Neural cell (in vitro differentiated cells): ENCODE measurements around the gene APOA1. TPM values are rescaled to one million over a fixed set of nuclear protein-coding genes. Genes with fewer than 3 reads are reported as not detected.

Source experiments
- H2AFZ ChIP-seq: fragments of 200-600, 300-800 bp; sonication (generic), shearing (Covaris generic); 2 replicates; pipeline ENCODE4 v1.6.0; 2014; ENCODE audit warnings: low read depth, mild to moderate bottlenecking, antibody characterized with exemption, low read length, moderate library complexity
- H3F3A ChIP-seq: fragments of 200-600 bp; shearing (Covaris generic); 2 replicates; pipeline ENCODE4 v1.6.1; 2016; ENCODE audit warnings: mild to moderate bottlenecking, moderate library complexity, mixed read lengths, antibody characterized with exemption, low read length; ENCODE audit not compliant: insufficient read depth, poor library complexity, severe bottlenecking
- H3K27ac ChIP-seq: fragments of 200-600, 300-800 bp; sonication (generic), shearing (Covaris generic); 2 replicates; pipeline ENCODE4 v1.5.1; 2014; ENCODE audit warnings: mild to moderate bottlenecking, low read length, moderate library complexity
- H3K27me3 ChIP-seq: fragments of 300-800, 200-600 bp; sonication (generic), shearing (Covaris generic); 2 replicates; pipeline ENCODE4 v1.6.0; 2014; ENCODE audit warnings: mild to moderate bottlenecking, low read depth, low read length, moderate library complexity; ENCODE audit not compliant: insufficient read depth
- H3K36me3 ChIP-seq: fragments of 300-800, 200-600 bp; sonication (generic), shearing (Covaris generic); 2 replicates; pipeline ENCODE4 v1.5.1; 2014; ENCODE audit warnings: mild to moderate bottlenecking, antibody characterized with exemption, low read length, moderate library complexity; ENCODE audit not compliant: insufficient read depth
- H3K4me2 ChIP-seq: fragments of 300-800, 200-600 bp; sonication (generic), shearing (Covaris generic); 2 replicates; pipeline ENCODE4 v1.6.0; 2014; ENCODE audit warnings: mild to moderate bottlenecking, low read length
- H3K4me3 ChIP-seq: fragments of 300-800, 200-600 bp; sonication (generic), shearing (Covaris generic); 2 replicates; pipeline ENCODE4 v1.5.1; 2014; ENCODE audit warnings: mild to moderate bottlenecking, low read length, moderate library complexity
- H3K79me2 ChIP-seq: fragments of 200-600 bp; shearing (Covaris generic); replicated peaks from 2 replicates; pipeline ENCODE4 v1.6.0; 2014; ENCODE audit warnings: mild to moderate bottlenecking, low read length, moderate library complexity; ENCODE audit not compliant: insufficient read depth
- H3K9ac ChIP-seq: fragments of 300-800, 200-600 bp; sonication (generic), shearing (Covaris generic); 2 replicates; pipeline ENCODE4 v1.6.1; 2016; ENCODE audit warnings: mild to moderate bottlenecking, low read length, mixed read lengths
- H3K9me2 ChIP-seq: fragments of 200-600 bp; shearing (Covaris generic); 2 replicates; pipeline ENCODE4 v1.6.1; 2016; ENCODE audit warnings: mild to moderate bottlenecking, low read length, mixed read lengths; ENCODE audit not compliant: insufficient read depth
- H3K9me3 ChIP-seq: fragments of 200-600, 300-800 bp; sonication (generic), shearing (Covaris generic); 2 replicates; pipeline ENCODE4 v1.6.1; 2016; ENCODE audit warnings: mild to moderate bottlenecking, mixed run types, low read length, moderate library complexity, mixed read lengths
- H4K20me1 ChIP-seq: fragments of 200-600 bp; shearing (Covaris generic); 2 replicates; pipeline ENCODE4 v1.6.1; 2016; ENCODE audit warnings: mild to moderate bottlenecking, mixed run types; ENCODE audit not compliant: insufficient read depth
- EP300 ChIP-seq: fragments of 450-650 bp; conservative IDR thresholded peaks from 2 replicates; pipeline ENCODE4 v1.6.1; 2014; ENCODE audit warnings: antibody characterized with exemption, mild to moderate bottlenecking, moderate library complexity; ENCODE audit not compliant: poor library complexity, severe bottlenecking
- EZH2 ChIP-seq: fragments of 200-600, 300-800 bp; shearing (Covaris generic), sonication (generic); IDR thresholded peaks from 2 replicates; pipeline ENCODE4 v1.6.1; 2014; ENCODE audit warnings: antibody characterized with exemption, low read length, borderline replicate concordance, mild to moderate bottlenecking; ENCODE audit not compliant: insufficient read depth, poor library complexity, severe bottlenecking
- MXI1 ChIP-seq: fragments of 450-650 bp; conservative IDR thresholded peaks from 2 replicates; pipeline ENCODE4 v1.6.1; 2014; ENCODE audit warnings: antibody characterized with exemption, mild to moderate bottlenecking; ENCODE audit not compliant: poor library complexity, severe bottlenecking
- POLR2AphosphoS5 ChIP-seq: IDR thresholded peaks from 2 replicates; pipeline ENCODE4 v1.6.1; 2012
- RAD21 ChIP-seq: fragments of 450-650 bp; conservative IDR thresholded peaks from 2 replicates; pipeline ENCODE4 v1.6.1; 2014; ENCODE audit warnings: antibody characterized with exemption, mild to moderate bottlenecking, moderate library complexity
- SMC3 ChIP-seq: fragments of 450-650 bp; conservative IDR thresholded peaks from 2 replicates; pipeline ENCODE4 v1.6.1; 2014; ENCODE audit warnings: antibody characterized with exemption, mild to moderate bottlenecking, moderate library complexity; ENCODE audit not compliant: poor library complexity
- TAF1 ChIP-seq: IDR thresholded peaks from 2 replicates; pipeline ENCODE4 v1.6.1; 2012; ENCODE audit warnings: low read depth
- polyA plus RNA-seq: library from polyadenylated mRNA; depleted of rRNA; stranded (reverse); fragments of >200 nt; gene quantifications from 2 replicates; pipeline ENCODE4 v1.2.3, GENCODE V29; 2014
- TF ChIP-seq, protein P1 (sequence below): fragments of 450-650 bp; IDR thresholded peaks from 2 replicates; pipeline ENCODE4 v1.5.1; 2014; ENCODE audit warnings: antibody characterized with exemption, mild to moderate bottlenecking, moderate library complexity; ENCODE audit not compliant: poor library complexity, severe bottlenecking
- TF ChIP-seq, protein P2 (sequence below): IDR thresholded peaks from 2 replicates; pipeline ENCODE4 v1.6.1; 2012; ENCODE audit warnings: borderline replicate concordance

Gene APOA1
- polyA plus RNA-seq, 1 donor from 2014 or later, result not detected

DNA sequence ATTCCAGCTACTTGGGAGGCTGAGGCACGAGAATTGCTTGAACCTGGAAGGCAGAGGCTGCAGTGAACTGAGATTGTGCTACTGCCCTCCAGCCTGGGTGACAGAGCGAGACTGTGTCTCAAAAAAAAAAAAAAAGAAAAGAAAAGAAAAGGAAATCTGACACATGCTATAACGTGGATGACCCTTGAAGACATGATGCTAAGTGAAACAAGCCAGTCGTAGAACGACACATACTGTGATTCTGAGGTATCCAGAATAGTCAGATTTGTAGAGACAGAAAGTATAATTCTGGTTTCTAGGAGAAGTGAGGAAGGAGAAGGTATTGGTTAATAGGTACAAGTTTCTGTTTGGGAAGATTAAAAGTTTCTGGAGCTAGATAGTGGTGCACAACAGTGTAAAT lies 39.1 kb downstream of the APOA1 start:
- TF ChIP-seq TAF1 (no peak), RAD21 (no peak), POLR2AphosphoS5 (no peak), MXI1 (no peak), EZH2 (no peak), EP300 (no peak), SMC3 (no peak)
- TF ChIP-seq, protein P1, sequence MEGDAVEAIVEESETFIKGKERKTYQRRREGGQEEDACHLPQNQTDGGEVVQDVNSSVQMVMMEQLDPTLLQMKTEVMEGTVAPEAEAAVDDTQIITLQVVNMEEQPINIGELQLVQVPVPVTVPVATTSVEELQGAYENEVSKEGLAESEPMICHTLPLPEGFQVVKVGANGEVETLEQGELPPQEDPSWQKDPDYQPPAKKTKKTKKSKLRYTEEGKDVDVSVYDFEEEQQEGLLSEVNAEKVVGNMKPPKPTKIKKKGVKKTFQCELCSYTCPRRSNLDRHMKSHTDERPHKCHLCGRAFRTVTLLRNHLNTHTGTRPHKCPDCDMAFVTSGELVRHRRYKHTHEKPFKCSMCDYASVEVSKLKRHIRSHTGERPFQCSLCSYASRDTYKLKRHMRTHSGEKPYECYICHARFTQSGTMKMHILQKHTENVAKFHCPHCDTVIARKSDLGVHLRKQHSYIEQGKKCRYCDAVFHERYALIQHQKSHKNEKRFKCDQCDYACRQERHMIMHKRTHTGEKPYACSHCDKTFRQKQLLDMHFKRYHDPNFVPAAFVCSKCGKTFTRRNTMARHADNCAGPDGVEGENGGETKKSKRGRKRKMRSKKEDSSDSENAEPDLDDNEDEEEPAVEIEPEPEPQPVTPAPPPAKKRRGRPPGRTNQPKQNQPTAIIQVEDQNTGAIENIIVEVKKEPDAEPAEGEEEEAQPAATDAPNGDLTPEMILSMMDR, result no peak
- TF ChIP-seq, protein P2, sequence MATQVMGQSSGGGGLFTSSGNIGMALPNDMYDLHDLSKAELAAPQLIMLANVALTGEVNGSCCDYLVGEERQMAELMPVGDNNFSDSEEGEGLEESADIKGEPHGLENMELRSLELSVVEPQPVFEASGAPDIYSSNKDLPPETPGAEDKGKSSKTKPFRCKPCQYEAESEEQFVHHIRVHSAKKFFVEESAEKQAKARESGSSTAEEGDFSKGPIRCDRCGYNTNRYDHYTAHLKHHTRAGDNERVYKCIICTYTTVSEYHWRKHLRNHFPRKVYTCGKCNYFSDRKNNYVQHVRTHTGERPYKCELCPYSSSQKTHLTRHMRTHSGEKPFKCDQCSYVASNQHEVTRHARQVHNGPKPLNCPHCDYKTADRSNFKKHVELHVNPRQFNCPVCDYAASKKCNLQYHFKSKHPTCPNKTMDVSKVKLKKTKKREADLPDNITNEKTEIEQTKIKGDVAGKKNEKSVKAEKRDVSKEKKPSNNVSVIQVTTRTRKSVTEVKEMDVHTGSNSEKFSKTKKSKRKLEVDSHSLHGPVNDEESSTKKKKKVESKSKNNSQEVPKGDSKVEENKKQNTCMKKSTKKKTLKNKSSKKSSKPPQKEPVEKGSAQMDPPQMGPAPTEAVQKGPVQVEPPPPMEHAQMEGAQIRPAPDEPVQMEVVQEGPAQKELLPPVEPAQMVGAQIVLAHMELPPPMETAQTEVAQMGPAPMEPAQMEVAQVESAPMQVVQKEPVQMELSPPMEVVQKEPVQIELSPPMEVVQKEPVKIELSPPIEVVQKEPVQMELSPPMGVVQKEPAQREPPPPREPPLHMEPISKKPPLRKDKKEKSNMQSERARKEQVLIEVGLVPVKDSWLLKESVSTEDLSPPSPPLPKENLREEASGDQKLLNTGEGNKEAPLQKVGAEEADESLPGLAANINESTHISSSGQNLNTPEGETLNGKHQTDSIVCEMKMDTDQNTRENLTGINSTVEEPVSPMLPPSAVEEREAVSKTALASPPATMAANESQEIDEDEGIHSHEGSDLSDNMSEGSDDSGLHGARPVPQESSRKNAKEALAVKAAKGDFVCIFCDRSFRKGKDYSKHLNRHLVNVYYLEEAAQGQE, result no peak
- no peaks in the 10 kb centered on the region for H3F3A ChIP-seq

DNA sequence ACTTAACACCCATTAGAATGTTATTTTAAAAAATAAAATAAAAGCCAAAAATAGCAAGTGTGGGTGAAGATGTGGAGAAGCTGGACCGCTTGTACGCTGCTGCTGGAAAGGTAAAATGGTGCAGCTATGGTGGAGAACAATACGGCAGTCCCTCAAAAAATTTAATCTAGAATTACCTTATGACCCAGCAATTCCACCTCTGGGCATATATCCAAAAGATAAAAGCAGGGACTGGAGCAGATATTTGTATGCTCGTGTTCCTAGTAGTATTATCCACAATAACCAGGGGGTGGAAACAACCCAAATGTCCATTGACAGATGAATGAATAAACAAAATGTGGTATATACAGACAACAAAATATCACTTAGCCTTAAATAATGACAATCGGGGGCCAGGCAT lies 39.6 kb downstream of the APOA1 start:
- no peaks in the 10 kb centered on the region for H3K79me2 ChIP-seq
- no peak overlapping the region for H3K4me2 ChIP-seq
- H2AFZ ChIP-seq, result no peak overlapping the region
- H3F3A ChIP-seq, result no peaks in the 10 kb centered on the region
- H3K27me3 ChIP-seq, result no peaks in the 10 kb centered on the region
- H3K36me3 ChIP-seq, result no peaks in the 10 kb centered on the region
- H3K27ac ChIP-seq, result no peak overlapping the region
- H3K9me2 ChIP-seq, result no peaks in the 10 kb centered on the region
- TF ChIP-seq, protein P2, result no peak
- no peak for TF ChIP-seq RAD21
- no peak for TF ChIP-seq EP300
- TF ChIP-seq SMC3, result no peak
- TF ChIP-seq POLR2AphosphoS5, result no peak
- no peak for TF ChIP-seq MXI1
- TF ChIP-seq, protein P1, result no peak
- TF ChIP-seq EZH2, result no peak
- no peak for TF ChIP-seq TAF1
- H4K20me1 ChIP-seq, result no peaks in the 10 kb centered on the region
- H3K9ac ChIP-seq, result no peak overlapping the region
- no peaks in the 10 kb centered on the region for H3K9me3 ChIP-seq
- no peak overlapping the region for H3K4me3 ChIP-seq

More for the DNA sequence above, 39.1 kb downstream of the APOA1 start:
- no peaks in the 10 kb centered on the region for H3K36me3 ChIP-seq
- no peak overlapping the region for H2AFZ ChIP-seq
- no peaks in the 10 kb centered on the region for H3K27me3 ChIP-seq
- H3K9ac ChIP-seq, result no peak overlapping the region
- no peak overlapping the region for H3K4me3 ChIP-seq
- no peaks in the 10 kb centered on the region for H3K79me2 ChIP-seq
- H4K20me1 ChIP-seq, result no peaks in the 10 kb centered on the region
- H3K27ac ChIP-seq, result no peak overlapping the region
- H3K4me2 ChIP-seq, result no peak overlapping the region
- H3K9me3 ChIP-seq, result no peaks in the 10 kb centered on the region
- H3K9me2 ChIP-seq, result no peaks in the 10 kb centered on the region
